Vagina (tissue), 2 donors: ENCODE data around the gene ILK. TPM values are rescaled to one million over a fixed set of nuclear protein-coding genes. Genes with fewer than 3 reads are reported as not detected.

Experiments used
- DNase-seq, 2 donors: peaks; one replicate each; pipeline ENCODE4 v3.0.0-alpha.2; 2017; ENCODE audit errors: extremely low spot score in 2 of 2
- H3K27ac ChIP-seq: fragments of 200-600 bp; sonication (generic); one replicate; pipeline ENCODE4 v1.5.1; 2019
- H3K27me3 ChIP-seq: fragments of 200-600 bp; sonication (generic); one replicate; pipeline ENCODE4 v1.5.1; 2019
- H3K36me3 ChIP-seq, 2 donors: fragments of 200-600 bp; sonication (generic); one replicate each; pipeline ENCODE4 v1.5.1; 2017 to 2019
- H3K4me1 ChIP-seq: fragments of 200-600 bp; sonication (generic); one replicate; pipeline ENCODE4 v1.5.1; 2019
- H3K4me3 ChIP-seq, 2 donors: fragments of 200-600 bp; sonication (generic); 1 replicate in 1 of 2; 2 replicates in 1 of 2; pipeline ENCODE4 v1.5.1; 2016 to 2019
- H3K9me3 ChIP-seq: fragments of 200-600 bp; sonication (generic); one replicate; pipeline ENCODE4 v1.5.1; 2019
- POLR2A ChIP-seq, 2 donors: fragments of 450-650 bp; IDR thresholded peaks; one replicate each; pipeline ENCODE4 v1.6.1; 2017; ENCODE audit warnings: antibody characterized with exemption in 2 of 2, mild to moderate bottlenecking in 2 of 2, moderate library complexity in 2 of 2
- POLR2AphosphoS5 ChIP-seq, 2 donors: sonication (generic); formaldehyde crosslinking; IDR thresholded peaks; one replicate each; pipeline ENCODE4 v1.9.0; 2017; ENCODE audit warnings: antibody characterized with exemption in 2 of 2, mild to moderate bottlenecking in 2 of 2, low read depth in 1 of 2; ENCODE audit not compliant: insufficient read depth in 1 of 2
- intact Hi-C: fragments of 100-400 bp; cut with DNase I; formaldehyde crosslinking; loops from one replicate; pipeline ENCODE4 v1.15.1; 2023
- total RNA-seq: library from RNA; depleted of rRNA; stranded (reverse); fragments of >200 nt; gene quantifications from one replicate; pipeline ENCODE4 v1.2.3, GENCODE V29; 2016
- TF ChIP-seq, protein P1 (sequence below), 3 experiments: fragments of 450-650 bp in 2 of 3; fragments of 200-600 bp in 1 of 3; sonication (generic) in 1 of 3; IDR thresholded peaks; one replicate each; pipeline ENCODE4 v1.5.1; 2017 to 2019; ENCODE audit warnings: antibody characterized with exemption in 3 of 3, mild to moderate bottlenecking in 2 of 3, moderate library complexity in 2 of 3

The ILK gene
- total RNA-seq, 1 donor from 2014 or later: 149 TPM

DNA sequence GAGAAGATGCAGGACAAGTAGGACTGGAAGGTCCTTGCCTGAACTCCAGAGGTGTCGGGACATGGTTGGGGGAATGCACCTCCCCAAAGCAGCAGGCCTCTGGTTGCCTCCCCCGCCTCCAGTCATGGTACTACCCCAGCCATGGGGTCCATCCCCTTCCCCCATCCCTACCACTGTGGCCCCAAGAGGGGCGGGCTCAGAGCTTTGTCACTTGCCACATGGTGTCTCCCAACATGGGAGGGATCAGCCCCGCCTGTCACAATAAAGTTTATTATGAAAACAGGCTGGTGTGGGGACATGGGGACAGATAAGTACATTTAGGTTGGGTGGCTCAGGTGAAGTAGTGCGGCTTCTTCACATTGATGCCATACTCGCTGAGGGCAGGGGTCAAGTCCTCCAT is 7.0 kb downstream of the ILK start:
- H3K9me3 ChIP-seq: no peaks in the 10 kb centered on the region
- peaks cover 48% of the 10 kb centered on the region for H3K4me1 ChIP-seq
- H3K4me3 ChIP-seq: no peak overlapping the region
- peak overlapping the region; percentile 95 for H3K27ac ChIP-seq
- TF ChIP-seq POLR2A (IDR thresholded peaks at IDR 0.05): no peak
- TF ChIP-seq, protein P1, sequence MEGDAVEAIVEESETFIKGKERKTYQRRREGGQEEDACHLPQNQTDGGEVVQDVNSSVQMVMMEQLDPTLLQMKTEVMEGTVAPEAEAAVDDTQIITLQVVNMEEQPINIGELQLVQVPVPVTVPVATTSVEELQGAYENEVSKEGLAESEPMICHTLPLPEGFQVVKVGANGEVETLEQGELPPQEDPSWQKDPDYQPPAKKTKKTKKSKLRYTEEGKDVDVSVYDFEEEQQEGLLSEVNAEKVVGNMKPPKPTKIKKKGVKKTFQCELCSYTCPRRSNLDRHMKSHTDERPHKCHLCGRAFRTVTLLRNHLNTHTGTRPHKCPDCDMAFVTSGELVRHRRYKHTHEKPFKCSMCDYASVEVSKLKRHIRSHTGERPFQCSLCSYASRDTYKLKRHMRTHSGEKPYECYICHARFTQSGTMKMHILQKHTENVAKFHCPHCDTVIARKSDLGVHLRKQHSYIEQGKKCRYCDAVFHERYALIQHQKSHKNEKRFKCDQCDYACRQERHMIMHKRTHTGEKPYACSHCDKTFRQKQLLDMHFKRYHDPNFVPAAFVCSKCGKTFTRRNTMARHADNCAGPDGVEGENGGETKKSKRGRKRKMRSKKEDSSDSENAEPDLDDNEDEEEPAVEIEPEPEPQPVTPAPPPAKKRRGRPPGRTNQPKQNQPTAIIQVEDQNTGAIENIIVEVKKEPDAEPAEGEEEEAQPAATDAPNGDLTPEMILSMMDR (IDR thresholded peaks at IDR 0.05): no peak
- no peak for TF ChIP-seq POLR2AphosphoS5 (IDR thresholded peaks at IDR 0.05; ENCODE audit: insufficient read depth in 1 of 2, low read depth in 1 of 2)
- intact Hi-C loops: no loop called here
- H3K36me3 ChIP-seq: peaks cover 0 to 32% of the 10 kb centered on the region in 2 donors
- H3K27me3 ChIP-seq: no peaks in the 10 kb centered on the region
- peak in 1 of 2 donors; percentile 88 for DNase-seq

DNA sequence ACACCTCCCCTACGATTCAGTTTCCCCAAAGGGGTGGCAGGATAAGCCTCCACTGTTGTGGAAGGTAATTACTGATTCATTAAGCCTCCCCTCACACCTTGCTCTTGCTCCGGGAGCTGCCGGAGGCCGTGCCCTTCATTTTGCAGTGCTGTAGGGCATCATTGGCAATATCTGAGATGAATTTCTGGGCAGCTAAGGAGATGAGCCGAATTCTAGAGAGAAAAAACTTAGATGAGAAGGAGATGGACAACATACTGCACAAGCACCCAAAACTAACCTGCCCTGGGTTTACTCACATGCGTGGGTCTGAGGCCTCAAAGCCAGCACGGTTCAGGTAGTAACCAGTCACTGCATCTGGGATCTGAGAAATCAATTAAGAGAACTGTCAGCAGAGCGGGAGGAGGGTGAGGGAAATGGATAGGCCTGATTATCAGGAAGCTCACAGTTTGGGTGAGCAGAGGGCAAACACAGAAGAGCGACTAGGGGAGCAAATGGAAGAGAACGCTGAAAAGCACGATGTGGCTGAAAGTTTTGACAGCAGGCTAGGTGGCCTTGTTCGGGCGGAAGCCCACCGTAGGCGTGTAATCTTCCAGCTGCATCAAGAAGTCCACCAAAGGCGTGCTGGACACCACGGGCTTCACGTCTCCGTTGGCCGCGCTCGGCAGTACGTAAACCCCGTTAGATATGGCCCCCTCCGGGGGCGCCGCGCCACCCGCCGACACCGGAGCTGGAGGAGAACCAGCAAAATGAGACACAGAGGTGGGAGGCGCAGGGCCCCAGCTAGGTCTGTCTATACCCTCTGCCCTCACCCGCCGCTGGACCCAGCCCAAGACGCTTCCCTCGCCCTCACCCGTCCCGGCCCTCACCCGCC is 7.8 kb downstream of the ILK start:
- peaks cover 0 to 37% of the 10 kb centered on the region in 2 donors for H3K36me3 ChIP-seq
- TF ChIP-seq POLR2A (IDR thresholded peaks at IDR 0.05) (no peak), POLR2AphosphoS5 (IDR thresholded peaks at IDR 0.05; ENCODE audit: insufficient read depth in 1 of 2, low read depth in 1 of 2) (no peak)
- TF ChIP-seq, protein P1 (IDR thresholded peaks at IDR 0.05): no peak
- peak overlapping the region; percentile 82 to 86 for H3K4me3 ChIP-seq
- DNase-seq: peak; percentile 86 to 93
- H3K27ac ChIP-seq: peak overlapping the region; percentile 95
- H3K27me3 ChIP-seq: no peaks in the 10 kb centered on the region
- H3K9me3 ChIP-seq: no peaks in the 10 kb centered on the region
- H3K4me1 ChIP-seq: peaks cover 40% of the 10 kb centered on the region
- intact Hi-C loops: no loop called here

DNA sequence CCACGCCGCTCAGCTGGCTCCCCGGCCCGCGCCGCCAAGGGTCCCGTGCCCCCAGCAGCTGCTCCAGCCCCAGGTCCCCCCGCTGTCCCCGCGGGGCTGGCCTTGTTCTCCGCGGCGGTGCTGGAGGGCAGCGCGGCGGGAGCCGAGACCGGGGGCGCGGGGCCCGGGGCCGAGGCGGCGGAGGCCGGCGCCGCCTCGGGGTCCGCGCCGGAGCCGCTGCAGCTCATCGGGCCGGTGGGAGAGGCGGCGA is 8.3 kb downstream of the ILK start:
- H3K4me3 ChIP-seq: peak overlapping the region; percentile 82 to 86
- TF ChIP-seq, protein P1 (IDR thresholded peaks at IDR 0.05): no peak
- no peak for TF ChIP-seq POLR2AphosphoS5 (IDR thresholded peaks at IDR 0.05; ENCODE audit: insufficient read depth in 1 of 2, low read depth in 1 of 2)
- no peak for TF ChIP-seq POLR2A (IDR thresholded peaks at IDR 0.05)
- H3K4me1 ChIP-seq: peaks cover 35% of the 10 kb centered on the region
- peak overlapping the region; percentile 95 for H3K27ac ChIP-seq
- no peaks in the 10 kb centered on the region for H3K9me3 ChIP-seq
- peaks cover 0 to 37% of the 10 kb centered on the region in 2 donors for H3K36me3 ChIP-seq
- H3K27me3 ChIP-seq: no peaks in the 10 kb centered on the region
- no peak for DNase-seq
- intact Hi-C loops: no loop called here

DNA sequence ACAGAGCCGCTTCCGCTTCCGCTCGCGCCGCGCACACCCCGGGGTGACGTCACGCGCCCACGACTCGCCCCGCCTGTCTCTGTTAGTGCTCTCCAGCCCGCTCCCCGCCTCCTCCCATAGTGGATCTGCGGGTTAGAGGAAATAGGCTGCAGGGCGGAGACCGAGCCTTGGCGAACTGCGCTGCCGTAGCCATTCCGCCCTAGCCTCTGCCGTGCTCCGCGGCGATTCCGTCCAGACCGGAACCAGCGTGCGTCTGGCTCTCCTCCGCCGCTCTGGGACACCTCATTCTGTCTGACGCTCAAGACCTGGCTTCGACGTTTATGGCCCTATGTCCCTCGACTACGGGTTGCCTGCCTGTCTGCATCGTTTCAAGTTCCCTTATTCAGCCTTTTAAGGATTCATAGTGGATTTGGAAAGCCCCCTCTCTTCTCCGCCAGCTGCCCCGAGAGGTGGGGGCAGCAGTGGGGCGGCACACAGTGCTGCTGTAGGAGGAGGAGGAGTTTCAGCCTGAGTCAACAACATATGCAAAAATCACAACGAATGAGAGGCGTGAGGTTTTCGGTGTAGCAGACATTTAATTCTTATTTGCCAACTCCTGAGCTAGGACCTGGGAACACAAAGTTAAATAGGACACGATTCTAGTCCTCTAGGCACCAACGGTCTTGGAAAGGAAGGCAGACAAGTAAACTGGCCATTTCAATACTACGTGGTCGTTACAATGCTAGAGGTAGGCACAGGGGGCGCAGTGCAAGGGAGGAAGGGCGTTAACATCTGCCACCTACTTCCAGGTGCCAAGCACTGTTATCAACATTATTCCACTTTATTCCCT is 8.9 kb downstream of the ILK start, which contains the start of gene TAF10:
Gene TAF10, minus strand, starts transcription at position 4 of the 829 bp plus-strand sequence. CDS start 27 bp downstream, outside the sequence.
- TF ChIP-seq, protein P1 (IDR thresholded peaks at IDR 0.05): peak in 2 of 3 experiments; percentile 6 to 34
- TF ChIP-seq POLR2AphosphoS5 (IDR thresholded peaks at IDR 0.05; ENCODE audit: insufficient read depth in 1 of 2, low read depth in 1 of 2) (peak; percentile 84 to 99), POLR2A (IDR thresholded peaks at IDR 0.05) (peak in 1 of 2 donors; percentile 95)
- no peaks in the 10 kb centered on the region for H3K27me3 ChIP-seq
- H3K4me1 ChIP-seq: peaks cover 33% of the 10 kb centered on the region
- no peaks in the 10 kb centered on the region for H3K9me3 ChIP-seq
- H3K27ac ChIP-seq: peak within 1 kb of the TSS; percentile 95
- peaks cover 0 to 37% of the 10 kb centered on the region in 2 donors for H3K36me3 ChIP-seq
- DNase-seq: peak; percentile 97
- peak within 1 kb of the TSS; percentile 82 to 86 for H3K4me3 ChIP-seq
- intact Hi-C loops: no loop called here
